OCI-LY3 (cell line): ENCODE results near the gene TPGS1.

Experiments used
- CTCF ChIP-seq: fragments of 200-600, 300-600 bp; sonication (generic); IDR thresholded peaks from 2 replicates; pipeline ENCODE4 v1.5.1; 2014; ENCODE audit warnings: antibody characterized with exemption, low read length, low read depth
- EZH2phosphoT487 ChIP-seq: fragments of 200-600 bp; shearing (Covaris generic); IDR thresholded peaks from 2 replicates; pipeline ENCODE4 v1.6.1; 2018; ENCODE audit warnings: antibody characterized with exemption, mixed run types, low read depth

DNA sequence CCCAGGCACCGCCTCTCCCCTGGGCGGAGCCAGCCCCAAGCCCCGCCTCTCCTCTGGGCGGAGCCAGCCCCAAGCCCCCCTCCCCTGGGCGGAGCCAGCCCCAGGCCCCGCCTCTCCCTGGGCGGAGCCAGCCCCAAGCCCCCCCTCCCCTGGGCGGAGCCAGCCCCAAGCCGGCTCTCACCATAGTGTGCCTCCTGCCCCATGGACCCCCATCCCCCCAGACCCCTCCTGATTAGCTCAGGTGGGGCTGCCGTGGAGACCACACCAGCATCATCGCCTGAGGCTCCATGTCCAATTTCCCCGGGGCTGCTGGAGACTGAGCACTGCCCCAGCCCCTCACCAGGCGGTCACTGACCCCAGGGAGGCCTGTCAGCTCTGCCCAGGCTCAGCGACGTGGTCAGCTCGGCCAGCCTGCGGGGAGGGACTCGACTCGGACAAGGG is 15.2 kb upstream of the TPGS1 start:
- TF ChIP-seq CTCF, result no peak
- no peak for TF ChIP-seq EZH2phosphoT487
